Spleen (tissue), 7 donors: ENCODE results near the gene SEMA5B.

ENCODE experiments used
- POLR2A ChIP-seq, 3 donors: fragments of 450-650 bp; IDR thresholded peaks; one replicate each; pipeline ENCODE4 v1.5.1; 2017; ENCODE audit warnings: antibody characterized with exemption in 3 of 3, mild to moderate bottlenecking in 1 of 3
- POLR2AphosphoS5 ChIP-seq, 3 donors: sonication (generic); formaldehyde crosslinking; IDR thresholded peaks; one replicate each; pipeline ENCODE4 v1.5.1; 2017; ENCODE audit warnings: antibody characterized with exemption in 3 of 3
- TF ChIP-seq, protein P1 (sequence below), 11 experiments: fragments of 200-600 bp in 7 of 11; fragments of 450-650 bp in 4 of 11; sonication (generic) in 4 of 11; IDR thresholded peaks in 8 of 11; conservative IDR thresholded peaks in 3 of 11; 1 replicate in 7 of 11; 2 replicates in 4 of 11; pipeline versions ENCODE4 v1.4.0 to v1.8.0; 2016 to 2021; ENCODE audit warnings: antibody characterized with exemption in 11 of 11, inconsistent platforms in 4 of 11, mild to moderate bottlenecking in 1 of 11
- donor health status: DM: no; HTN: no; CAD: no; lungs with moderate emphysema.
- donor health status: DM: no; HTN: no; CAD: no.
- donor health status: DM: no; HTN: no; CAD: no.

DNA sequence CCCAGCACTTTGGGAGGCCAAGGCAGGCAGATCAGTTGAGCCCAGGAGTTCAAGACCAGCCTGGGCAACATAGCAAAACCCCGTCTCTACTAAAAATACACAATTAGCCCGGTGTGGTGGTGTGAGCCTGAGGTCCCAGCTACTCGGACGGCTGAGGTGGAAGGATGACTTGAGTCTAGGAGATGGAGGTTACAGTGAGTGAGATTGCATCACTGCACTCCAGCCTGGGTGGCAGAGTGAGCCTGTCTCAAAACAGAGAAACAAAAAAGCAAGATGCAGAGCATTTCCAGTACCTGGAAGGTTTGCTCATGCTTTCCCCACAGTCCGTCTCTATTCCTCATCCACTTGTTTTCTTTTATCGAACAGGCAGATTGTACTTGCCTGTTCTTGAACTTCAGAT is 35.5 kb upstream of the SEMA5B start:
- TF ChIP-seq, protein P1, sequence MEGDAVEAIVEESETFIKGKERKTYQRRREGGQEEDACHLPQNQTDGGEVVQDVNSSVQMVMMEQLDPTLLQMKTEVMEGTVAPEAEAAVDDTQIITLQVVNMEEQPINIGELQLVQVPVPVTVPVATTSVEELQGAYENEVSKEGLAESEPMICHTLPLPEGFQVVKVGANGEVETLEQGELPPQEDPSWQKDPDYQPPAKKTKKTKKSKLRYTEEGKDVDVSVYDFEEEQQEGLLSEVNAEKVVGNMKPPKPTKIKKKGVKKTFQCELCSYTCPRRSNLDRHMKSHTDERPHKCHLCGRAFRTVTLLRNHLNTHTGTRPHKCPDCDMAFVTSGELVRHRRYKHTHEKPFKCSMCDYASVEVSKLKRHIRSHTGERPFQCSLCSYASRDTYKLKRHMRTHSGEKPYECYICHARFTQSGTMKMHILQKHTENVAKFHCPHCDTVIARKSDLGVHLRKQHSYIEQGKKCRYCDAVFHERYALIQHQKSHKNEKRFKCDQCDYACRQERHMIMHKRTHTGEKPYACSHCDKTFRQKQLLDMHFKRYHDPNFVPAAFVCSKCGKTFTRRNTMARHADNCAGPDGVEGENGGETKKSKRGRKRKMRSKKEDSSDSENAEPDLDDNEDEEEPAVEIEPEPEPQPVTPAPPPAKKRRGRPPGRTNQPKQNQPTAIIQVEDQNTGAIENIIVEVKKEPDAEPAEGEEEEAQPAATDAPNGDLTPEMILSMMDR (IDR thresholded peaks at IDR 0.05 in 8 of 11, conservative IDR thresholded peaks at IDR 0.05 in 3 of 11): no peak
- TF ChIP-seq POLR2A (IDR thresholded peaks at IDR 0.05): no peak
- no peak for TF ChIP-seq POLR2AphosphoS5 (IDR thresholded peaks at IDR 0.05)
